ENCODE data around the gene EIF2B4. TPM values are rescaled to one million over a fixed set of nuclear protein-coding genes. Genes with fewer than 3 reads are reported as not detected.
A peak's percentile ranks its signal among the peaks of the same experiment; 100 is the strongest.

EIF2B4 gene
- total and polyA plus RNA-seq, 9 of the 15 experiments (the other 6 are each of a cell fraction or from before 2014, with no cell fraction given): 29.7 to 80.3 (median 58.9) TPM

DNA sequence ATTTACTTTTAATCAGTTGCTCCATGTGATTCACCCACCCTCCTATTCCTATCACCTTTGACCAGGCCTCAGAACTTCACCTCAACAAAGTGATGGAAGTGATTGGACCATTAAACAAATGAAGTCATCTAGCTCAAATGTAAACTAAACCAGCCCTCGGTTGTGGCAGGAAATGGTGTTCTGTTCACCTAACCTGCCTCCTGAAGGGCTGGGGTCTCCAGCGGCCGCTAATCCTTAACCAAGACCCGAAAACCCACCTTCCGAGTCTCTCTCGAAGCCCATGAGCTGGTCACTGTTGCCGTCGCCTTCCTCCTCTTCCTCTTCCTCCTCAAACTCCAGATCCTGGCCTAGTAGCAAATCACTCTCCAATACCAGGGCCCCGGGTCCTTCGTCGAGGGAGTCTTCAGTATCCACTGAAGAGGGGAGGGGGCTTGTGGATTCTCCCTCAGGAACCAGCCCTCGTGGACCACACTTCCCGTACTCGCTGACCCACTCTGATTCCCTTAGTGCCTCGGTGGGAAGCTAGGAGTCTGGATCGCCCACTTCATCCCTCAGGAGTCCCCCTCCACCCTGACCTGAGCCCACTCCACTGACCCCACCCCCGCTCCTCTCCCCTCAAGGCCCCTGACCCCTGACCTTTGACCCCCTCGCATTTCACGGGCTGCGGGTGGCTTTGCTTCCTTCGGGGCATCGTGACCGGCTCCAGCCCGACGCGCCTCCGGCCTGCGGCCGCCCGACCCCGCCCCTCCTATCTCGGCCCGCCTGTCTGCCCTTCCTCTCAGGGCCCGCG is 9.9 kb upstream of the EIF2B4 start (continued):
- TF ChIP-seq, protein P1, sequence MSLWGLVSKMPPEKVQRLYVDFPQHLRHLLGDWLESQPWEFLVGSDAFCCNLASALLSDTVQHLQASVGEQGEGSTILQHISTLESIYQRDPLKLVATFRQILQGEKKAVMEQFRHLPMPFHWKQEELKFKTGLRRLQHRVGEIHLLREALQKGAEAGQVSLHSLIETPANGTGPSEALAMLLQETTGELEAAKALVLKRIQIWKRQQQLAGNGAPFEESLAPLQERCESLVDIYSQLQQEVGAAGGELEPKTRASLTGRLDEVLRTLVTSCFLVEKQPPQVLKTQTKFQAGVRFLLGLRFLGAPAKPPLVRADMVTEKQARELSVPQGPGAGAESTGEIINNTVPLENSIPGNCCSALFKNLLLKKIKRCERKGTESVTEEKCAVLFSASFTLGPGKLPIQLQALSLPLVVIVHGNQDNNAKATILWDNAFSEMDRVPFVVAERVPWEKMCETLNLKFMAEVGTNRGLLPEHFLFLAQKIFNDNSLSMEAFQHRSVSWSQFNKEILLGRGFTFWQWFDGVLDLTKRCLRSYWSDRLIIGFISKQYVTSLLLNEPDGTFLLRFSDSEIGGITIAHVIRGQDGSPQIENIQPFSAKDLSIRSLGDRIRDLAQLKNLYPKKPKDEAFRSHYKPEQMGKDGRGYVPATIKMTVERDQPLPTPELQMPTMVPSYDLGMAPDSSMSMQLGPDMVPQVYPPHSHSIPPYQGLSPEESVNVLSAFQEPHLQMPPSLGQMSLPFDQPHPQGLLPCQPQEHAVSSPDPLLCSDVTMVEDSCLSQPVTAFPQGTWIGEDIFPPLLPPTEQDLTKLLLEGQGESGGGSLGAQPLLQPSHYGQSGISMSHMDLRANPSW (CRISPR knock-in tag; IDR thresholded peaks at IDR 0.05): no peak
- peak; percentile 14 for TF ChIP-seq KDM5B (IDR thresholded peaks at IDR 0.05; ENCODE audit: insufficient replicate concordance, low read depth, low read length)
- TF ChIP-seq MEF2D (tag; conservative IDR thresholded peaks at IDR 0.05; ENCODE audit: low read depth): 0 out of 2 replicates have a peak, but pooled peaks have one; percentile 28
- TF ChIP-seq MEIS2 (IDR thresholded peaks at IDR 0.05; ENCODE audit: partially characterized antibody): no peak
- no peak for TF ChIP-seq ADNP (tag; IDR thresholded peaks at IDR 0.05)
- TF ChIP-seq JUND (IDR thresholded peaks at IDR 0.05; ENCODE audit: borderline replicate concordance, low read depth, low read length): peak; percentile 30; the same call in 1 of the 2 replicates
- no peak for TF ChIP-seq JUND (tag; IDR thresholded peaks at IDR 0.05; ENCODE audit: borderline replicate concordance, low read depth, low read length)
- no peak for TF ChIP-seq POLR2G (IDR thresholded peaks at IDR 0.05; ENCODE audit: low read depth, low read length)
- no peak for TF ChIP-seq RBM25 (IDR thresholded peaks at IDR 0.05; ENCODE audit: low read depth, low read length, severe bottlenecking)
- TF ChIP-seq NR2C2 (CRISPR knock-in tag; IDR thresholded peaks at IDR 0.05): no peak; the same call in 1 of the 2 replicates
- no peak; the same call in 1 of the 2 replicates for TF ChIP-seq NR2C2 (tag; IDR thresholded peaks at IDR 0.05)
- no peak for TF ChIP-seq RBFOX2 (IDR thresholded peaks at IDR 0.05; ENCODE audit: low read depth, low read length)
- no peak for TF ChIP-seq ZNF699 (CRISPR knock-in tag; IDR thresholded peaks at IDR 0.05; ENCODE audit: insufficient replicate concordance)
- TF ChIP-seq MLX (CRISPR knock-in tag; conservative IDR thresholded peaks at IDR 0.05): no peak
- no peak for TF ChIP-seq RAD21 (CRISPR knock-in tag; conservative IDR thresholded peaks at IDR 0.05 in 1 of 2, IDR thresholded peaks at IDR 0.05 in 1 of 2)
- peak; percentile 35 for TF ChIP-seq SAP30 (IDR thresholded peaks at IDR 0.05; ENCODE audit: borderline replicate concordance, insufficient read depth, low read depth, low read length, poor library complexity, severe bottlenecking)
- TF ChIP-seq, protein P2, sequence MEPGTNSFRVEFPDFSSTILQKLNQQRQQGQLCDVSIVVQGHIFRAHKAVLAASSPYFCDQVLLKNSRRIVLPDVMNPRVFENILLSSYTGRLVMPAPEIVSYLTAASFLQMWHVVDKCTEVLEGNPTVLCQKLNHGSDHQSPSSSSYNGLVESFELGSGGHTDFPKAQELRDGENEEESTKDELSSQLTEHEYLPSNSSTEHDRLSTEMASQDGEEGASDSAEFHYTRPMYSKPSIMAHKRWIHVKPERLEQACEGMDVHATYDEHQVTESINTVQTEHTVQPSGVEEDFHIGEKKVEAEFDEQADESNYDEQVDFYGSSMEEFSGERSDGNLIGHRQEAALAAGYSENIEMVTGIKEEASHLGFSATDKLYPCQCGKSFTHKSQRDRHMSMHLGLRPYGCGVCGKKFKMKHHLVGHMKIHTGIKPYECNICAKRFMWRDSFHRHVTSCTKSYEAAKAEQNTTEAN (CRISPR knock-in tag; IDR thresholded peaks at IDR 0.05): no peak
- TF ChIP-seq GMEB1 (CRISPR knock-in tag; IDR thresholded peaks at IDR 0.05): no peak
- no peak for TF ChIP-seq CC2D1A (IDR thresholded peaks at IDR 0.05)
- no peak for TF ChIP-seq SMAD1 (IDR thresholded peaks at IDR 0.05; ENCODE audit: low read depth, low read length, partially characterized antibody)

Data from K562 (cell line).